ENCODE measurements around the gene TRIM3.
A peak's percentile ranks its signal among the peaks of the same experiment; 100 is the strongest.

TRIM3 gene

GRCh38 chr11:6437423-6437822 lies 36.3 kb downstream of the TRIM3 start:
- no peak for DNase-seq

GRCh38 chr11:6433998-6434660 lies 39.6 kb downstream of the TRIM3 start:
- DNase-seq: no peak

- no peak for DNase-seq
Measured at GRCh38 chr11:6431861-6432260, 41.9 kb downstream of the TRIM3 start.

- DNase-seq: no peak
Measured at GRCh38 chr11:6427516-6427915, 46.2 kb downstream of the TRIM3 start.

- no peak for DNase-seq
Measured at GRCh38 chr11:6420677-6421076, 53.1 kb downstream of the TRIM3 start.

GRCh38 chr11:6419009-6419631 lies 54.6 kb downstream of the TRIM3 start, which contains the start of gene APBB1:
Gene APBB1 (minus strand): TSS chr11:6419094. CDS start chr11:6411347, 7,747 bp downstream.
- DNase-seq: peak; percentile 77

- DNase-seq: no peak
Measured at GRCh38 chr11:6418557-6419008, 55.2 kb downstream of the TRIM3 start.

GRCh38 chr11:6417907-6418556 lies 55.7 kb downstream of the TRIM3 start:
- DNase-seq: no peak

- no peak for DNase-seq
Measured at GRCh38 chr11:6415797-6416196, 57.9 kb downstream of the TRIM3 start.

GRCh38 chr11:6414874-6415328 lies 58.8 kb downstream of the TRIM3 start:
- peak; percentile 16 for DNase-seq

GRCh38 chr11:6413791-6414201 lies 59.9 kb downstream of the TRIM3 start:
- DNase-seq: peak; percentile 72

GRCh38 chr11:6411594-6412031 lies 62.1 kb downstream of the TRIM3 start:
- DNase-seq: no peak

GRCh38 chr11:6410695-6411430 lies 62.9 kb downstream of the TRIM3 start:
- DNase-seq: no peak

GRCh38 chr11:6406370-6406769 lies 67.4 kb downstream of the TRIM3 start:
- DNase-seq: no peak

GRCh38 chr11:6405846-6406245 lies 67.9 kb downstream of the TRIM3 start:
- no peak for DNase-seq

- DNase-seq: no peak
Measured at GRCh38 chr11:6405052-6405667, 68.6 kb downstream of the TRIM3 start.

GRCh38 chr11:6404342-6405051 lies 69.2 kb downstream of the TRIM3 start:
- DNase-seq: peak; percentile 22

- DNase-seq: no peak
Measured at GRCh38 chr11:6403539-6403938, 70.2 kb downstream of the TRIM3 start.

- peak; percentile 88 for DNase-seq
Measured at GRCh38 chr11:6402561-6402981, 71.2 kb downstream of the TRIM3 start.

GRCh38 chr11:6402061-6402470 lies 71.7 kb downstream of the TRIM3 start:
- DNase-seq: peak; percentile 32

GRCh38 chr11:6401464-6401863 lies 72.3 kb downstream of the TRIM3 start:
- no peak for DNase-seq
